ENCODE measurements around the gene TMEM141. TPM values are rescaled to one million over a fixed set of nuclear protein-coding genes. Genes with fewer than 3 reads are reported as not detected.
"Not testable (repeated sequence)": the region's sequence is repeated elsewhere in the genome, so short reads cannot be mapped to it uniquely, and the experiment has no call there.

The TMEM141 gene
- polyA plus RNA-seq, 1 donor: 53.9 TPM

DNA sequence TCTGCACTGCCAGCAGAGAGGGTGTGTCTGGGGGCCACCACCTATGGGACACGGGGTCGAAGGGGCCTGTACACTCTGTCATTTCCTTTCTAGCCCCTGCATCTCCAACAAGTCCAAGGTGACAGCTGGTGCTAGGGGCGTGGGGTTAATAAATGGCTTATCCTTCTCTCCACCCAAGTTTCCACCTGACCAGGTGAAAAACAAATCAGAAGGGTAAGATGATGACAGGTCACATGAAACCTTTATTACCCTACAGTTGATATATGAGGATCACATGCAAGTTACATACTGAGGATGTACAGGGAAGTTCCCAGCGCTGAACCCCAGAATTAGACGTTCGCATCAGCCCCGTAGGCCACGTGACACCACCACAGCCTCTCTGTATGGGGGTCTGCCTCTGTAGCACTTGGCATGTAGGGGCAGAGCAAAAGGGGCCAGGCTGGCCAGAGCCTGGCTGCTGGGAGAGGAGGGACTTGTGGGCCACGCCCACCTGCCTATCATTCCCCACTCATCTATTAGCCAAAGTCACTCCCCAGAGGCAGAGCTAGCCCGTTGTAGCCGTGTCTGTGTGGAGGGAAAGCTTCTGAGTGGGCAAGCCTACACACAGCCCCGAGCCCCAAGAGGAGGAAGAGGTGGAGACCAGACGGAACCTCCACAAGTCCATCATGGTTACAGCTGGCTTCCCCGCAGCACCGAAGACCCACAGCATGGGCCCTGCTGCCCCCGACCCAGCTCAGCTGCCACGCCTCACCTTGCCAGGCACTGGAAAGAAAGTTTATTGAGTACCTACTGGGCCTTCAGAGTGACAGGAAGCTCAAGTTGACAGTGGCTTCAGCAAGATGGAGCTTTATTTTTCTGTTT, 2.2 kb downstream of the TMEM141 start:
- DNase-seq: no peak

DNA sequence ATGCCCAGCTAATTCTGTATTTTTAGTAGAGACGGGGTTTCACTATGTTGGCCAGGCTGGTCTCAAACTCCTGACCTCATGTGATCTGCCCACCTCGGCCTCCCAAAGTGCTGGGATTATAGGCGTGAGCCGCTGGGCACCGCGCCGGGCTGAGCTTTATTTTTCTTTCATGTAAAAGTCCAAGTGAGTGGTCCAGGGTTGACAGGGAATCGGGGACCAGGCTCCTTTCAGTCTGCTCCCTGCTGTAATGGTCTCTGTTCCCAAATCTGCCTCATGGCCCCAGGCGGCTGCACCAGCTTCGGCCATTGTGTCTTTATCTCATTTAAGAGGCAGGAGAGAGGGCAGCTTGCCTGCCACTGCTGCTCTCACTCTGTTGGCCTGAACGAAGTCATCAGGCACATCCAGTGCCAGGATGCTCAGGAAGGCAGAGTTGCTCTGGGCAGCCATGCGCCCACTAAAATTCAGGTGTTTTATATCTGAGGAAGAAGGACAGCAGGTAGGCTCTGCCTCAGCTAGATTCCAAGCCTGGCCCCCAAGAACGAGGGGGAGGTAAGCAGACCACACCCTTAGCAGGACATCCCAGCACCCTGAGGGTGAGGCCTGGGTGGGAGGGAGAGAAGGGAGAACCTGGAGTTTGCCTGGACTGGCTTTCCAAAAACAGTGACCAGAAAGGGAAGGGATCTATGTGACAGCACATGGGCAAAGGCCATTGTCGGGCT, 3.3 kb downstream of the TMEM141 start:
- no peak for DNase-seq

DNA sequence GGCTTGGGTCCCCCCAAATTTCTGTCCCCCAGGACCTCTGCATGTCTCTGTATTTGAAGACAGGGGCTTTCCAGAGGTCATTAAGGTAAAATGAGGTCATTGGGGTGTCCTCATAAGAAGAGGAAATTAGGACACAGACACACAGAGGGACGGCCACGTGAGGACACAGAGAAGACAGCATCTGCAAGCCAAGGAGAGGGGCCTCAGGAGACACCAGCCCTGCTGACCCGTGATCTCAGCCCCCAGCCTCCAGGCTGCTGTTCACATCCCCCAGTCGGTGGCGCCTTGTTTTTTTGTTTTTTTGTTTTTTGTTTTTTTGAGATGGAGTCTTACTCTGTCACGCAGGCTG, 3.8 kb downstream of the TMEM141 start:
- no peak for DNase-seq

DNA sequence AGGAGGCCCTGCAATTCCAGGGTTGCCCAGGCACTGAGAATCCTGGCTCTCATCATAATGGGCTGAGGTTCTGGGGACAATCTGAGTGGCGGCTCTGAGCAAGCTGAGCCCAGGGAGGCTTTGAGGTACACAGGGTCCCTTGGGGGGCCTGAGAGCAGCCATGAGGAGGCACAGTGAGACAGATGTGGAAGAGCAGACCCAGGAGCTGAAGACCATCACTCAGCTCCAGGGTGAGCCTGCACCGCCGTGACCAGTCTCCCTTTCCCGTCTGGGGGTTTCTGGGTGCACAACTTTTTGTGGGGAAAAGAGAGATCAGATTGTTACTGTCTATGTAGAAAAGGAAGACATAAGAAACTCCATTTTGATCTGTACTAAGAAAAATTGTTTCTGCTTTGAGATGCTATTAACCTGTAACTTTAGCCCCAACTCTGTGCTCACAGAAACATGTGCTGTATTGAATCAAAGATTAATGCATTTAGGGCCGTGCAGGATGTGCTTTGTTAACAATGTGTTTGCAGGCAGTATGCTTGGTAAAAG, 5.2 kb downstream of the TMEM141 start, which contains the start of gene CCDC183:
Gene CCDC183 (plus strand): TSS at position 101 of the 537 bp plus-strand sequence. CDS start 60 bp downstream, at position 161.
- no peak for DNase-seq

DNA sequence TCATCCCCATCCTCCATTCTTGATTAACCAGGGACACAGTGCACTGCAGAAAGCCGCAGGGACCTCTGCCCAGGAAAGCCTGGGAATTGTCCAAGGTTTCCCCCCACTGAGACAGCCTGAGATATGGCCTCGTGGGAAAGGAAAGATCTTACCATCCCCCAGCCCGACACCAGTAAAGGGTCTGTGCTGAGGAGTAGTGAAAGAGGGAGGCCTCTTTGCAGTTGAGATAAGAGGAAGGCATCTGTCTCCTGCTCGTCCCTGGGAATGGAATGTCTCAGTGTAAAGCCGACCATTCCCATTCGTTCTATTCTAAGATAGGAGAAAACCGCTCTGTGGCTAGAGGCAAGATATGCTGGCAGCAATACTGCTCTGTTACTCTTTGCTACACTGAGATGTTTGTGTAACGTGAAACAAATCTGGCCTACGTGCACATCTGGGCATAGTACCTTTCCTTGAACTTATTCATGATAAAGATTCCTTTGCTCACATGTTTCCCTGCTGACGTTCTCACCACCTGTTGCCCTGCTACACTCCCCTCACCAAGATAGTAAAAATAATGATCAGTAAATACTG, 5.7 kb downstream of the TMEM141 start:
- DNase-seq: not testable (repeated sequence)

DNA sequence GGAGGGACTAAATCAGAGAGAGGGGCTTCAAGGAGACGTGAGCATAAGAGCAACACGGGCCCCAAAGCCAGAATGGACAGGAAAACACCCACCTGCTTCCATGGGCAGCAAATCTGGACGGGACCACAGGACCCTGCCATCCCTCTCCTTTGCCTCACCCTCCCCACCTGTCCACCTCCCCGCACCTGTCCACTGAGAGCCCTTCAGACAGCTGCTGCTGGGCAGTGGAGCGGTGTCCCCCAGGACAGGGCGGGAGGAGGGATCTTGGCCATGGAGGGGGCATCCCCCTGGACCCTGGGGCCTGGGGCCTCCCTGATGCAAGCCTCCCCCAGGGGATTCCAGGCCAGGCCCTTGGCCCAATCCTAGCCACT, 7.5 kb downstream of the TMEM141 start:
- DNase-seq: no peak

DNA sequence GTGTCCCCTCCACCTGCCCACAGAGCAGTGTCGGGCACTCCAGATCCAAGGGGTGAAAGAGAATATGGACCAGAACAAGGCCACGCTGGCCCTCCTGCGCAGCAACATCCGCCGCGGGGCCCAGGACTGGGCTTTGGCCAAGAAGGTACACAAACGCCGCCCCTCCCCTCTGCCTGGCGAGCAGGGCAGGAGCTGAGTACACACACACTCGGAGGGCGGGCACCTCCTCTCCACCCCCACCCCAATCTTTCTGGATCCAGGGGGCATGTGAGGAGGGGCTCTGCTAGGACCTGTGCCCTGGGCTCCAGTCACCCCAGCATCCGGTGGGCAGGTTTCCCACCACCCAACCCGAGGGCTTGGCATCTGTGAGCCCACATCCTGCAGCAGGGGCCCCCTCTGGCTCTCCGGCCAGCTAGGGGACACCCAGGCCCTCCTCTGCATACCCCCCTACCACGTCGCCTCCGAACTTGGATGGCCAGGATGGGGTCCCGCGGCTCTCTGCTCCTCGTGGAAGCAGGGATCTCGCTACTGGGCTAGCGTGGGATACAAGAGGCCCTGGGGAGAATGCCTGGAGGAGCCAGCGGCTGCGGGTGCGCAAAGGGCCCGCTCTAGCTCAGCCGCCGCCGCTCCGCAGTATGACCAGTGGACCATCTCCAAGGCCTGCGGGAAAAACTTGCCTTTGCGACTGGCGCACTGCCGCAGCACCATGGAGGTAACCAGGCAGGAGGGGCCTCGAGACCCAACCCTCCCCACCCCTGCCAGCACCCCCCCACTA, 8.1 kb downstream of the TMEM141 start:
- DNase-seq: no peak

DNA sequence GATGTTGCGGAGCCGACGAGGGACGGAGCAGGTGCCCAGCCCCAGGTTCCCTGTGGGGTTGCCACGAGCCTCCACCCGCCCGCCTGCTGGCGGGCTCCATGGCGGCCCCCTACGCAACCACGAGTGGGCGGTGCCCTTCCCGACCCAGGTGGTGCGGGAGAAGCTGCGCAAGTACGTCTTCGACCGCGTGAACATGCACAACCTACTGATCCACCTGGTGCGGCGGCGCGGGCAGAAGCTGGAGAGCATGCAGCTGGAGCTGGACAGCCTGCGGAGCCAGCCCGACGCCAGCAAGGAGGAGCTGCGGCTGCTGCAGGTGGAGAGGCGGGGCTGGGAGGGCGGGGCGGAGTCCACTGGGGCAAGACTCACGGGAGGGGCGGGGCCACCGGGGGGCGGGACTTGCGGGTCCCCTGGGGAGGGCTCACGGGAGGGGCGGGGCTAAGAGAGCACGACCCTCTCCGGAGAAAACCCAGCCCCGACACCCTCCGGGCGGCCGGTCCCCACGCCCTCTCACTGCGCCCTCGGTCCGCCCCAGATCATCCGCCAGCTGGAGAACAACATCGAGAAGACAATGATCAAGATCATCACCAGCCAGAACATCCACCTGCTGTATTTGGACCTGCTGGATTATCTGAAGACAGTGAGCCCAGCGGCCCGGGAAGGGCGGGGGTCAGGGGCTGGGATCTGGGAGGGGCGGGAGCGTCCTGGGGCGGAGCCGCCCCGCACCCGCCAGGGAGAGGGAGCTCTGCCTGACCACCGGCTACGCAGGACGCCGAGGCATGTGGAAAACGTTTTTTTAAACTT, 8.9 kb downstream of the TMEM141 start:
- peak; percentile 81 for DNase-seq

DNA sequence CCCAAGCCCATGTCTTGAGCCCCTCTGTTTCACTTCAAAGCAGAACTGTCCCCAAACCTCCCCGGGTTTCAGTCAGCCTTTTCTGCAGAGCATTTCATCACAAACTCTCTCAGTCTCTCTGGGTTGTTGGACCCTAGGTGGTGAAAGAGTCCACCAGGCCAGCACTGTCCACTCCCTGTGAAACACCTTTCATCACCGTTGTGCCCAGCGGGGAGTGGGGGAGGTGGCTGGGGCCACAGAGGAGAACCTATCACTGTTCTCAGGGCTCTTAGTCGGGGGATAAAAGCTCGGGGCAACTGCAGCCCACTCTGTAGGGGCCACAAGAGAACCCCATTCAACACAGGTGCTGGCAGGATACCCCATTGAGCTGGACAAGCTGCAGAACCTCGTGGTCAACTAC, 11.2 kb downstream of the TMEM141 start:
- DNase-seq: no peak

DNA sequence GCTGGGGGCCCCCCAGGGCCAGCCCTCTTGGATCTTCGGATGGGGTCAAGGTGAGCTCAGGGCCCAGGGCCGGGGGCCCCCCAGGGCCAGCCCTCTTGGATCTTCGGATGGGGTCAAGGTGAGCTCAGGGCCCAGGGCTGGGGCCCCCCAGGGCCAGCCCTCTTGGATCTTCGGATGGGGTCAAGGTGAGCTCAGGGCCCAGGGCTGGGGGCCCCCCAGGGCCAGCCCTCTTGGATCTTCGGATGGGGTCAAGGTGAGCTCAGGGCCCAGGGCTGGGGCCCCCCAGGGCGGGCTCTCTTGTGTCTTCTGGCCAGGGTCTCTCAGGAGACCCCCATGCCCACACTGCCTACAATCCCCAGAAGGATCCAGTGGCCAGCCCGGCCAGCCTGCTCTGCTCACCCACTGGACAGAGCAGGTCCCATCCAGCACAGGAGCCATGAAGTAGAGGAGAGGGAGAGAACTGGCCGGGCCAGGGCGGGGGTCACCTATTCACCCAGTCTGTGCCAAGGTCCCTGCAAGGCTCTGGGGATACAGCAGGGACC, 11.9 kb downstream of the TMEM141 start:
- DNase-seq: not testable (repeated sequence)

DNA sequence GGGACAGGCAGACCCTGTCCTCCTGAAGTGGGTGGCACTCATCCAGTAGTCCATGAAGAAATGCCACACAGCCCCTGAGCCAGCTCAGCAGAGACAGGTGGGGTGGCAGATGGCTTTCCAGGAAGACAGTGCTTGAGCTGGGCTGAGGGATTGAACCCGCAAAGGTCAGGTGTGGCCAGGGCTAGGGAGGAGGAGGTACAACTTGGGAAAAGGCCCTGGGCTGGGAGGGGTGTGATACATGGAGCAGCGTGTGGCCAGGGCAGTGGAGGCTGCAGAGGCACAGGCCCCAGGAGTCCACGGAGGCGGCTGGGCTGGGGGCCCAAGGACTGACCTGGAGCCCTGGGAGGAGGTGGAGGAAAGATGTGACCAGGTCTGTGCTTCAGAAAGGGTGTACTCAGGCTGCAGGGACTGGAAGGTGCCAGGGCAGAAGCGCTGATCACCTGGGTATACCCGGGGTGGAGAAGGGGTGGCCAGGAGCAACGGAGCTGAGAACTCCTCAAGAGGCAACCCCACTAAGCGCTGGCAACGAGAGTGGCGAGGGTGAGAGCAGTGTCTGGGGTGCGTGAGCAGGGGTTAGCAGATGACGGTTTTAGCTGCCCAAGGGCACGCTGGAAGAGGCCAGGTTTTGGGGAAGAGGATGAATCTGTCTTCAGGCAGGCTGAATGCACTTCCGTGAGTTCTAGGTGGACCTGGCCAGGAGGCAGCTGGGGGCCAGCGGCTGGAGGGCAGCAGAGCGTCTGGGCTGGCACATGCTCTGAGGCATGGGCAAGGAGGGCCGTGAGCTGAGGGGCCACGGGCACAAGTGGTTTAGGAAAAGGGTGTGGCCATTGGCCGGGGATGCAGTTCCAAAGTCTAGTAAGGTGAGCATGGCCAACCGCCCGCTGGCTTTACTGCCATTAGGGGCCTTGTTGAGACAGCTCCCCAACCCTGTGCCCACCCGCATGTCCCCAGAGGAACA, 12.7 kb downstream of the TMEM141 start:
- no peak for DNase-seq

DNA sequence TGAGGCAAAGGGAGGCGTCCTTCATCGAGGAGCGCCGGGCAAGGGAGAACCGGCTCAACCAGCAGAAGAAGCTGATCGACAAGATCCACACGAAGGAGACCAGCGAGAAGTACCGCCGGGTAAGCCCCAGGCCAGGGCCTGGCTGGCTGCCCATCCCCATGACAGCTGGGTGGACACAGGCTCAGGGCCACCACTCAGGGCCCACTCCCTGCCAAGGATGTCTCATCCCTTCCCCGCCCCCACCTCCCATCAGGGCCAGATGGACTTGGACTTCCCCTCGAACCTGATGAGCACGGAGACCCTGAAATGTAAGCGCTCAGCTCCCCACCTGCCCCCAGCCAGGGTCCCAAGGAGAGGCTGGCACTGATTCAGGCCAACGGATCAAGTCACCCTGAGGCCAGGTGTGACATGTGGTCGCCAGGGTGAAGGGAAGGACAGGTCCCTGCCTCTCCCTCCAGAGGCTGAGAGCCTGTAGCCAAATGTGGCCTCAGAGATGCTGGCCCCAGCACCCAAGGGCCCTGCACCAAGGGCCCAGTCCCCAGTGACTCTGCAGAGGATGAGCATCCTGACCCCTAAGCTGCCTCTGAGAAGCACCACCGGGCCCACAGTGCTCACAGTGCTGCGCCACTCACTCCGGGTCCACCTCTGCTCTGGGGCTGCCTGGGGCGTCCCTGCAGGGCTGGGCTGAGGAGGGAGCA, 13.5 kb downstream of the TMEM141 start:
- DNase-seq: no peak

DNA sequence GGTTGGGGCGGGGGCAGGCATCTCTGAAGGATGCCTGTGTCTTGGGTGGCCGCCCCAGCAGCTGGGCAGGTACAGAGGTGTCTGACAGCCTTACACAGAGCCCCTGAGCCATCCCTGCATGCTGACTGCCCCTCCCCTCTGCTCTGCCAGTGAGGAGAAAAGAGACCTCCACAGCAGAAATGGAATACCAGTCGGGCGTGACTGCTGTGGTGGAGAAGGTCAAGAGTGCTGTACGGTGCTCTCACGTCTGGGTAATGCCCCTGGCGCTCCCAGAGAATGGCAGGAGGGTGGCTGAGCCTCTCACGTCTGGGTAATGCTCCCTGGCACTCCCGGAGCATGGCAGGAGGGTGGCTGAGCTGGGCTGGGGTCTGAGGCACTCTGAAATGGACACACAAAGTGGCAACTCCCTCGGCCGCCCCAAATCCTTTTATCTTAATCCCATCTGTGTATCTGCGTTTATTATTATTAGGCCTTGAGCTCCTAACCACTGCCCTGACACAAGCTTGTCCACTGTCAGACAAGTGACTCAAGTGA, 14.1 kb downstream of the TMEM141 start:
- DNase-seq: no peak

DNA sequence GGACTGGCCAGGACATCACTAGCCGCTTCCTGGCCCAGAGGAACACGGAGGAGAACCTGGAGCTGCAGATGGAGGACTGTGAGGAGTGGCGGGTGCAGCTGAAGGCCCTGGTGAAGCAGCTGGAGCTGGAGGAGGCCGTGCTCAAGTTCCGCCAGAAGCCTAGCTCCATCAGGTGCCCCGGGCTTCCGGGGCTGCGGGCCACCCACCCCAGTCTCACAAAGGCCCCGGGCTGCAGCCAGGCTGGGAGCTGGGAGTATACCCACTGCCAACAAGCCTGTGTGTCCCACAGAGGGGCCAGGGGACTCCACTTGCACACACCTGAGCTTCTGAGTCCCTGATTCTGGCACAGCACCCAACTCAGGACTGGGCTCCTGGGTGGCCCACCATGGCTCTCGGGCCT, 14.9 kb downstream of the TMEM141 start:
- DNase-seq: no peak

DNA sequence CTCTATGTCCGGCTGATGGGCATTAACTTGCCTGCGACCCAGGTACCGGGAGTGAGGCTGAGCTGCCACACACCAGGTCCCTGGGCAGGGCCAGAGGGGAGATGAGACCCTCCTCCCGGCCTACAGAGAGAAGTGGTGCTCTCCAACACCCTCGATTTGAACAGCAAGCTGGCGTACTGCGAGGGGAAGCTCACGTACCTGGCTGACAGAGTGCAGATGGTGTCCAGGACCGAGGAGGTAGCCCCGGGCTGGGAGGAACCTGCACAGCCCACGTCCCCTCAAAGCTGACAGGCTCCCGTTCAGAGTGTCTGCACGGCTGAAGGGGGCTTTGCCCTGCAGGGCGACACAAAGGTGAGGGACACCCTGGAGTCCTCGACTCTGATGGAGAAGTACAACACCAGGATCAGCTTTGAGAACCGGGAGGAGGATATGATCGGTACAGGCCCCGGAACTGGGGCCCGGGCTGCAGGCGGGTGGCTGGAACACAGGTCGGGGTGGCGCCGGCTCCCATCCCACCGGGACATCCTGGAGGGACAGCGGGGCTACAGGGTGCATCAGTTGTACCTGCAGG, 15.6 kb downstream of the TMEM141 start:
- no peak for DNase-seq

DNA sequence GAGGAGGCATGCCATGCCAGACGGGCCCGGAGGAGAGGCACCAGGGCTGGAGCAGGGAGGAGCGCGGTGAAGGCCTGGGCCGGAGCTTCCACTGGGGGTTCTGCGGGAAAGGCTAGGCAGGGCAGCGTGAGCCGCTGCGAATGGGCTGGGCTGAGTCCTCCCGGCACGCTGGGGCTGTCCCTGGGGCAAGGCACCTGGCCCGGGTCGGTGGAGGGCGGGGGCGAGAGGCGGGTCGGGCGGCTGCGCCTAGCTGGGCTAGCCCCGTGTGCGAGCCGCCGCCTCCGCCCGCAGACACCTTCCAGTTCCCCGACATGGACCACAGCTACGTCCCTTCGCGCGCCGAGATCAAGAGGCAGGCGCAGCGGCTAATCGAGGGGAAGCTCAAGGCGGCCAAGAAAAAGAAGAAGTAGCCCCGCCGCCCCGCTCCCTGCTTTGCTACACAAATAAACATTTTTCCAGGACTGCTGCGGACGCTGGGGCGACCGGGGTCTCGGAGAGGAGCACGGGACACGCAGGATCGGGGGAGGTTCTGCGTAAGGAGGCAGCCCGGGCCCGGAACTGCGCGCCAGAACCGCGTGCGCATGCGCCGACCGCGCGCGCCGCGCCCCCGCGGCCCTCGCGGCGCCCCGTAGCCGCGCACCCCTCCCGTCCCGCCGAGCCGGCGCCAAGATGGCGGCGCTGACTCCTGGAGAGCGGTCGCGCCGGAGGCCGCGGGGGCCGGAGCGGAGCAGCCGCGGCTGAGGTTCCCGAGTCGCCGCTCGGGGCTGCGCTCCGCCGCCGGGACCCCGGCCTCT, 16.3 kb downstream of the TMEM141 start, which contains the start of gene RABL6:
Gene RABL6 (plus strand): TSS at position 668 of the 794 bp plus-strand sequence. CDS start 249 bp downstream, outside the sequence.
- DNase-seq: peak; percentile 64

DNA sequence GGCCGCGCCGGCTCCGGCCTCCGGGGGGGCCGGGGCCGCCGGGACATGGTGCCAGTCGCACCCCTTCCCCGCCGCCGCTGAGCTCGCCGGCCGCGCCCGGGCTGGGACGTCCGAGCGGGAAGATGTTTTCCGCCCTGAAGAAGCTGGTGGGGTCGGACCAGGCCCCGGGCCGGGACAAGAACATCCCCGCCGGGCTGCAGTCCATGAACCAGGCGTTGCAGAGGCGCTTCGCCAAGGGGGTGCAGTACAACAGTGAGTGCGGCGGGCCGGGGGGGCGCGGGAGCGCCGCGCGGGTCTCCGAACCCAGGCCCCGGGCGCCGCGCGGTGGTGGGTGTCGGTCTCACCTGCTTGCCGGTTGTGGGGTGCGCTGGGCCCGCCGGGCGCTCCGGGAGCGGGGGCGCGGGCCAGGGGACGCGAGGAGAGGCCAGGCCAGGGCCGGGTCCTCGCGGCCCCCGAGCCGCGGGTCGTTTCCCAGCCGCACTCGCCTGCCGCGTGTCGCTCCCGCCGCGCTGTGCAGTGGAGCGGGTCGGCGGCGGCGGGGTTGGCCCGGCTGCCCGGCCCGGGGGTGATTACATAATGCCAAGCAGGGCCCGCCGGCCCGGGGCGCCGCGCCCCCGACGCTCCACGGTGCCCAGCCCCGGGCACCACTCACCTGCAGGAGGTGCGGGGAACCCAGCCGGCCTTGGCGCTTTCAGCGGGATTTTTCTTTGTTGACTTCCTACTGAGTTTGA, 17.1 kb downstream of the TMEM141 start:
- DNase-seq: no peak
